Measurements from ENCODE around the gene L3MBTL2.

DNA sequence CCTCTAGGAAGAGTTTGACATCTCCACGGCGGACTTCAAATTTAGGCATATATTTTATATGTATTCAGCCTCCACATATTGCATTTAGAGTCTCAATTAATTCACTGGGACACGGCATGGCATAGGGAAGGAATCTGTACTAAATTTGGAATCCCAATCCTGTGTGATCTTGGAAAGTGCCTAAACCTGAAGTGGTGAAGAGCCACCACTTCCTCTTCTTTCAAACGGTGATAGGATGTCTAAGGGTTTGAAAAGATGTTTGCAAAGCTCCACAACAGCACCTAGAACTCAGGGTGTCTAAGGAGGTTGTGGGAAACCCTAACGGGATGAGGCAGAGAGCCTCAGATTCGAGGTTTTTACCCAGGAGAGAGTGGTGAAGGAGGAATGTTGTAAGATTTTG is 1.0 kb upstream of the L3MBTL2 start:
- no peak for TF ChIP-seq POLR2A (IDR thresholded peaks at IDR 0.05)
- TF ChIP-seq, protein P1, sequence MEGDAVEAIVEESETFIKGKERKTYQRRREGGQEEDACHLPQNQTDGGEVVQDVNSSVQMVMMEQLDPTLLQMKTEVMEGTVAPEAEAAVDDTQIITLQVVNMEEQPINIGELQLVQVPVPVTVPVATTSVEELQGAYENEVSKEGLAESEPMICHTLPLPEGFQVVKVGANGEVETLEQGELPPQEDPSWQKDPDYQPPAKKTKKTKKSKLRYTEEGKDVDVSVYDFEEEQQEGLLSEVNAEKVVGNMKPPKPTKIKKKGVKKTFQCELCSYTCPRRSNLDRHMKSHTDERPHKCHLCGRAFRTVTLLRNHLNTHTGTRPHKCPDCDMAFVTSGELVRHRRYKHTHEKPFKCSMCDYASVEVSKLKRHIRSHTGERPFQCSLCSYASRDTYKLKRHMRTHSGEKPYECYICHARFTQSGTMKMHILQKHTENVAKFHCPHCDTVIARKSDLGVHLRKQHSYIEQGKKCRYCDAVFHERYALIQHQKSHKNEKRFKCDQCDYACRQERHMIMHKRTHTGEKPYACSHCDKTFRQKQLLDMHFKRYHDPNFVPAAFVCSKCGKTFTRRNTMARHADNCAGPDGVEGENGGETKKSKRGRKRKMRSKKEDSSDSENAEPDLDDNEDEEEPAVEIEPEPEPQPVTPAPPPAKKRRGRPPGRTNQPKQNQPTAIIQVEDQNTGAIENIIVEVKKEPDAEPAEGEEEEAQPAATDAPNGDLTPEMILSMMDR (IDR thresholded peaks at IDR 0.05) = no peak
- no peak for TF ChIP-seq POLR2AphosphoS5 (IDR thresholded peaks at IDR 0.05)
- no peak for TF ChIP-seq EP300 (IDR thresholded peaks at IDR 0.05; ENCODE audit: low read depth)

Data from transverse colon (tissue), 4 donors.